Right lobe of liver (tissue), 4 donors: Measurements from ENCODE around the gene ENTPD3.

ENCODE experiments used
- CTCF ChIP-seq, 4 donors: fragments of 200-600 bp in 3 of 4; fragments of 450-650 bp in 1 of 4; IDR thresholded peaks; one replicate each; pipeline versions ENCODE4 v1.5.1 to v1.8.0; 2016 to 2022; ENCODE audit warnings: antibody characterized with exemption in 4 of 4, mild to moderate bottlenecking in 2 of 4
- POLR2A ChIP-seq: fragments of 450-650 bp; IDR thresholded peaks from one replicate; pipeline ENCODE4 v1.6.1; 2017; ENCODE audit warnings: antibody characterized with exemption, mild to moderate bottlenecking
- donor health status: DM: no; HTN: no; CAD: no.
- donor health status: DM: no; HTN: no; CAD: no.
- donor health status: DM: no; HTN: yes; CAD: no.

GRCh38 chr3:40404591-40405198 is 17.7 kb downstream of the ENTPD3 start:
- TF ChIP-seq CTCF (IDR thresholded peaks at IDR 0.05) = no peak
- TF ChIP-seq POLR2A = no peak
